NT2/D1 (cell line): ENCODE results near the gene NPAS1.
"Not testable (repeated sequence)": the region's sequence is repeated elsewhere in the genome, so short reads cannot be mapped to it uniquely, and the experiment has no call there.

Experiments used
- DNase-seq: peaks from one replicate; pipeline ENCODE4 v3.0.0-alpha.2; 2011; ENCODE audit warnings: low read depth, low spot score
- H3K27me3 ChIP-seq: 2 replicates; pipeline ENCODE4 v1.6.0; 2011; ENCODE audit warnings: mild to moderate bottlenecking; ENCODE audit not compliant: insufficient read length, insufficient read depth
- H3K36me3 ChIP-seq: 2 replicates; pipeline ENCODE4 v1.6.1; 2011; ENCODE audit warnings: mild to moderate bottlenecking, low read length, mixed read lengths; ENCODE audit not compliant: insufficient read depth, insufficient read length
- H3K4me1 ChIP-seq: 2 replicates; pipeline ENCODE4 v1.5.1; 2011; ENCODE audit not compliant: insufficient read depth, insufficient read length
- H3K4me3 ChIP-seq: 2 replicates; pipeline ENCODE4 v1.5.1; 2011; ENCODE audit warnings: low read depth; ENCODE audit not compliant: insufficient read length
- H3K9ac ChIP-seq: 2 replicates; pipeline ENCODE4 v1.6.0; 2011; ENCODE audit warnings: low read depth; ENCODE audit not compliant: insufficient read length
- H3K9me3 ChIP-seq: 2 replicates; pipeline ENCODE4 v1.5.1; 2011; ENCODE audit warnings: mild to moderate bottlenecking, low read length; ENCODE audit not compliant: insufficient read depth
- SUZ12 ChIP-seq: IDR thresholded peaks from 2 replicates; pipeline ENCODE4 v1.6.1; 2011; ENCODE audit not compliant: insufficient read length, insufficient read depth; ENCODE audit errors: extremely low read depth
- YY1 ChIP-seq: IDR thresholded peaks from 2 replicates; pipeline ENCODE4 v1.6.1; 2011; ENCODE audit not compliant: insufficient read length, insufficient read depth
- ZNF274 ChIP-seq: IDR thresholded peaks from 2 replicates; pipeline ENCODE4 v1.6.1; 2011; ENCODE audit warnings: mild to moderate bottlenecking, low read depth, low read length

NPAS1 gene

GRCh38 chr19:47002106-47002766 is 17.4 kb upstream of the NPAS1 start:
- H3K9me3 ChIP-seq, result no peaks in the 10 kb centered on the region
- TF ChIP-seq YY1, result no peak
- no peak for TF ChIP-seq SUZ12
- TF ChIP-seq ZNF274, result no peak
- no peak overlapping the region for H3K9ac ChIP-seq
- DNase-seq, result no peak
- H3K36me3 ChIP-seq, result peaks cover 45% of the 10 kb centered on the region
- H3K4me1 ChIP-seq, result peaks cover 10% of the 10 kb centered on the region
- H3K27me3 ChIP-seq, result no peaks in the 10 kb centered on the region
- H3K4me3 ChIP-seq, result no peak overlapping the region

GRCh38 chr19:47002853-47003610 is 16.6 kb upstream of the NPAS1 start:
- H3K4me3 ChIP-seq, result no peak overlapping the region

DNA sequence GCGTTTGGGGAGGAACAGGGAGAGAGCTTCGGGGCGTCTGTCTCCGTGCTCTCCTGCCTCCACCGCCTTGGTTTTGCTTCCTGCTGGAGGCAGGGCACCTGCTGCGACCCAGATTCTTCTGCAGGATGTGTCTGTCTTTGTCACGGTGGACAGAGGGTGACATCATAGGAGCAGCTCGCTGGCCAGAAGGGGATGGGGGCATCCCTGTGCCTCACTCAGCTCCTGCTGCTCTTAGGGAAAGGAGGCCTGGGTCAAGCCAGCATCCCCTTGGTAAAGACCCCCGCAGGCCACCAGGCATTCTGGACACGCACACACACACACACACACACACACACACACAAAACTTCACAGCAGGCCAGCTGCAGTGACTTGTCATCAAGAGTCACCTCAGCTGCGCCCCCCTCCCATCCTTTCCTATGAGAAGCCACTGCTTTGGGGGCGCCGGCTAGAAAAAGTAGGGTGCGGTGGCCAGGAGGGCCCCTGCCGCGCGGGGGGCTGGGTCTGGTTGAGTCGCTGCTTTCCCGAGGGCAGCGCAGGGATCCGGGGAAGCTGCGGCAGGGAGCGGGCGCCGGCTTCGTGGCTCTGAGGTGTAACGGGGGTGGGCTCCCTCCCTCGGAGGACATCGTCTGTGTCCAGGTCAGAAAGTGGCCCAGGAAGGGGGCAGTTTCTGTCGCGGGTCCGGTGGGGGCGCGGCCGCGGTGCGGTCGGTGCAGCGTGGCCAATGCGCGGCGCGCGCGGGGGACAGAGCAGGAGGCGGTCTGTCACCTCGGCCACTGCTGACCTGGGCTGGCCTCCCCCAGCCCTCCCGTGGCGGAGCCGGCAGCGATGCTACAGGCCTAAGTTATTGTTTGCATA is 15.8 kb upstream of the NPAS1 start:
- Histone ChIP-seq H3K9ac (no peak overlapping the region), H3K4me3 (no peak overlapping the region), H3K9me3 (peaks cover 5% of the 10 kb centered on the region; the same call in 1 of the 2 replicates), H3K4me1 (peaks cover 10% of the 10 kb centered on the region), H3K36me3 (peaks cover 35% of the 10 kb centered on the region), H3K27me3 (no peaks in the 10 kb centered on the region)
- DNase-seq, result no peak
- TF ChIP-seq ZNF274, result no peak
- no peak for TF ChIP-seq SUZ12
- no peak for TF ChIP-seq YY1

More at GRCh38 chr19:47002853-47003610, 16.6 kb upstream of the NPAS1 start:
- Histone ChIP-seq H3K27me3 (no peaks in the 10 kb centered on the region), H3K36me3 (peaks cover 42% of the 10 kb centered on the region), H3K9ac (no peak overlapping the region), H3K4me1 (peaks cover 10% of the 10 kb centered on the region), H3K9me3 (no peaks in the 10 kb centered on the region)
- no peak for DNase-seq
- TF ChIP-seq SUZ12 (no peak), ZNF274 (no peak), YY1 (no peak)

- Histone ChIP-seq H3K4me1 (peaks cover 10% of the 10 kb centered on the region), H3K9ac (no peak overlapping the region), H3K4me3 (no peak overlapping the region), H3K27me3 (no peaks in the 10 kb centered on the region), H3K9me3 (peaks cover 5% of the 10 kb centered on the region; the same call in 1 of the 2 replicates), H3K36me3 (peaks cover 22% of the 10 kb centered on the region)
- TF ChIP-seq SUZ12, result no peak
- no peak for TF ChIP-seq ZNF274
- TF ChIP-seq YY1, result no peak
- no peak for DNase-seq
These were observed 14.4 kb upstream of the NPAS1 start for GRCh38 chr19:47005164-47005641.

- Histone ChIP-seq H3K9ac (no peak overlapping the region), H3K9me3 (peaks cover 5% of the 10 kb centered on the region; the same call in 1 of the 2 replicates)
These were observed 13.8 kb upstream of the NPAS1 start for GRCh38 chr19:47005873-47006272.

GRCh38 chr19:47006496-47006895 is 13.1 kb upstream of the NPAS1 start:
- no peak for TF ChIP-seq YY1
- no peak for TF ChIP-seq ZNF274
- no peak for TF ChIP-seq SUZ12
- Histone ChIP-seq H3K9ac (no peak overlapping the region), H3K27me3 (no peaks in the 10 kb centered on the region), H3K36me3 (peaks cover 9% of the 10 kb centered on the region), H3K4me3 (no peak overlapping the region), H3K4me1 (peaks cover 10% of the 10 kb centered on the region), H3K9me3 (peaks cover 5% of the 10 kb centered on the region; the same call in 1 of the 2 replicates)
- no peak for DNase-seq

More at GRCh38 chr19:47005873-47006272, 13.8 kb upstream of the NPAS1 start:
- Histone ChIP-seq H3K4me1 (peaks cover 10% of the 10 kb centered on the region), H3K27me3 (no peaks in the 10 kb centered on the region), H3K36me3 (peaks cover 15% of the 10 kb centered on the region), H3K4me3 (no peak overlapping the region)
- TF ChIP-seq SUZ12 (no peak), ZNF274 (no peak), YY1 (no peak)
- DNase-seq, result no peak

- H3K4me3 ChIP-seq, H3K27me3 ChIP-seq, H3K36me3 ChIP-seq, H3K9ac ChIP-seq, H3K9me3 ChIP-seq, H3K4me1 ChIP-seq, DNase-seq: not testable (repeated sequence)
These were observed 9.1 kb upstream of the NPAS1 start for GRCh38 chr19:47010549-47010948.
